Esophagus mucosa (tissue), 1 donor: ENCODE results near the gene ADAMTS17. TPM values are rescaled to one million over a fixed set of nuclear protein-coding genes. Genes with fewer than 3 reads are reported as not detected.

Experiments
- ATAC-seq: fragments of 200-7000 bp; cut with Tn5 transposase; one replicate; pipeline ENCODE4 v1.9.1; 2020
- total RNA-seq: library from RNA; stranded (reverse); gene quantifications from one replicate; pipeline ENCODE4 v1.2.4, GENCODE V29; 2023
- donor health status: DM: yes; HTN: yes; CAD: no.

Gene ADAMTS17
- total RNA-seq, 1 donor from 2014 or later: 4.0 TPM

GRCh38 chr15:100309109-100310040 lies 32.4 kb downstream of the ADAMTS17 start:
- no peak for ATAC-seq

GRCh38 chr15:100308608-100309007 lies 33.2 kb downstream of the ADAMTS17 start:
- no peak for ATAC-seq

GRCh38 chr15:100308213-100308600 lies 33.6 kb downstream of the ADAMTS17 start:
- peak; percentile 43 for ATAC-seq

- ATAC-seq: no peak
Measured at GRCh38 chr15:100307241-100308212, 34.2 kb downstream of the ADAMTS17 start.

- ATAC-seq: no peak
Measured at GRCh38 chr15:100306098-100306497, 35.7 kb downstream of the ADAMTS17 start.

GRCh38 chr15:100301910-100302431 lies 39.8 kb downstream of the ADAMTS17 start:
- no peak for ATAC-seq

GRCh38 chr15:100298257-100298656 lies 43.5 kb downstream of the ADAMTS17 start:
- no peak for ATAC-seq

- no peak for ATAC-seq
Measured at GRCh38 chr15:100297812-100298211, 44.0 kb downstream of the ADAMTS17 start.

- no peak for ATAC-seq
Measured at GRCh38 chr15:100295939-100296565, 45.7 kb downstream of the ADAMTS17 start.

- ATAC-seq: no peak
Measured at GRCh38 chr15:100292010-100292409, 49.8 kb downstream of the ADAMTS17 start.

- no peak for ATAC-seq
Measured at GRCh38 chr15:100291106-100291505, 50.7 kb downstream of the ADAMTS17 start.

GRCh38 chr15:100285641-100286295 lies 56.0 kb downstream of the ADAMTS17 start:
- ATAC-seq: no peak

- peak; percentile 29 for ATAC-seq
Measured at GRCh38 chr15:100284701-100285100, 57.1 kb downstream of the ADAMTS17 start.

- ATAC-seq: peak; percentile 81
Measured at GRCh38 chr15:100284191-100284590, 57.6 kb downstream of the ADAMTS17 start.

GRCh38 chr15:100281096-100281917 lies 60.5 kb downstream of the ADAMTS17 start:
- ATAC-seq: no peak

GRCh38 chr15:100279849-100280248 lies 61.9 kb downstream of the ADAMTS17 start:
- ATAC-seq: no peak

GRCh38 chr15:100279446-100279845 lies 62.3 kb downstream of the ADAMTS17 start:
- no peak for ATAC-seq

- ATAC-seq: no peak
Measured at GRCh38 chr15:100278596-100279380, 63.0 kb downstream of the ADAMTS17 start.

- no peak for ATAC-seq
Measured at GRCh38 chr15:100277087-100277855, 64.5 kb downstream of the ADAMTS17 start.
